CD14-positive monocyte (primary cell): Measurements from ENCODE around the gene DOK4. TPM values are rescaled to one million over a fixed set of nuclear protein-coding genes. Genes with fewer than 3 reads are reported as not detected.

Experiments used
- DNase-seq, 3 donors: peaks; one replicate each; pipeline ENCODE4 v3.0.0-alpha.2; 2011 to 2022
- H2AFZ ChIP-seq: 2 replicates; pipeline ENCODE4 v1.6.0; 2012; ENCODE audit warnings: mild to moderate bottlenecking, low read depth, low read length, inconsistent platforms; ENCODE audit not compliant: insufficient read depth, poor library complexity, severe bottlenecking
- H3K27ac ChIP-seq, 2 donors: 1 replicate in 1 of 2; 2 replicates in 1 of 2; pipeline ENCODE4 v1.5.1; 2012 to 2013; ENCODE audit warnings: low read length in 2 of 2, control low read depth in 1 of 2, inconsistent platforms in 1 of 2, low read depth in 1 of 2, mild to moderate bottlenecking in 1 of 2
- H3K27me3 ChIP-seq, 2 donors: one replicate each; pipeline versions ENCODE4 v1.6.0 to v1.6.1; 2011 to 2013; ENCODE audit warnings: low read length in 2 of 2; ENCODE audit not compliant: control insufficient read depth in 2 of 2, insufficient read depth in 2 of 2
- H3K36me3 ChIP-seq, 2 donors: replicated peaks in 1 of 2; 1 replicate in 1 of 2; 2 replicates in 1 of 2; pipeline versions ENCODE4 v1.5.1 to v1.6.1; 2012 to 2013; ENCODE audit warnings: low read length in 2 of 2, control low read depth in 1 of 2, inconsistent platforms in 1 of 2, mild to moderate bottlenecking in 1 of 2; ENCODE audit not compliant: insufficient read depth in 2 of 2, control insufficient read depth in 1 of 2
- H3K4me1 ChIP-seq, 2 donors: 1 replicate in 1 of 2; 2 replicates in 1 of 2; pipeline versions ENCODE4 v1.5.1 to v1.6.1; 2012 to 2013; ENCODE audit warnings: low read length in 2 of 2, control low read depth in 1 of 2, inconsistent platforms in 1 of 2, mild to moderate bottlenecking in 1 of 2, moderate library complexity in 1 of 2; ENCODE audit not compliant: insufficient read depth in 2 of 2, control insufficient read depth in 1 of 2
- H3K4me2 ChIP-seq: replicated peaks from 2 replicates; pipeline ENCODE3; 2012; ENCODE audit warnings: low read length, moderate library complexity, mild to moderate bottlenecking; ENCODE audit not compliant: poor library complexity, severe bottlenecking; ENCODE audit errors: extremely low read depth
- H3K4me3 ChIP-seq, 3 experiments: fragments of 200-600 bp in 1 of 3; sonication (generic) in 1 of 3; replicated peaks in 1 of 3; 1 replicate in 2 of 3; 2 replicates in 1 of 3; pipeline ENCODE4 v1.5.1; 2011 to 2013; ENCODE audit warnings: low read length in 3 of 3, mild to moderate bottlenecking in 3 of 3, control low read depth in 2 of 3, low read depth in 2 of 3, inconsistent platforms in 1 of 3, moderate library complexity in 1 of 3
- H3K79me2 ChIP-seq: 2 replicates; pipeline ENCODE4 v1.6.0; 2012; ENCODE audit warnings: mild to moderate bottlenecking, control low read depth, inconsistent platforms, low read length, moderate library complexity; ENCODE audit not compliant: insufficient read depth
- H3K9ac ChIP-seq: 2 replicates; pipeline ENCODE4 v1.6.0; 2017; ENCODE audit warnings: low read length, mild to moderate bottlenecking; ENCODE audit not compliant: insufficient read depth, poor library complexity, severe bottlenecking
- H3K9me3 ChIP-seq, 2 donors: replicated peaks in 1 of 2; 1 replicate in 1 of 2; 2 replicates in 1 of 2; pipeline versions ENCODE4 v1.5.1 to v1.6.1; 2012 to 2013; ENCODE audit warnings: low read length in 2 of 2, control low read depth in 1 of 2; ENCODE audit not compliant: control insufficient read depth in 1 of 2, insufficient read depth in 1 of 2
- H4K20me1 ChIP-seq: 2 replicates; pipeline ENCODE4 v1.6.0; 2012; ENCODE audit warnings: mild to moderate bottlenecking, low read length, control low read depth, moderate library complexity; ENCODE audit not compliant: insufficient read depth
- H3K27ac Mint-ChIP-seq, 7 donors: one replicate each; pipeline ENCODE4 v1.8.0; 2020; ENCODE audit warnings: mild to moderate bottlenecking in 7 of 7, mixed read lengths in 7 of 7, moderate library complexity in 6 of 7, inconsistent platforms in 2 of 7
- H3K27me3 Mint-ChIP-seq, 3 donors: one replicate each; pipeline ENCODE4 v1.8.0; 2021 to 2022; ENCODE audit warnings: low read depth in 3 of 3, mild to moderate bottlenecking in 3 of 3, mixed read lengths in 3 of 3, moderate library complexity in 3 of 3, inconsistent platforms in 1 of 3
- H3K36me3 Mint-ChIP-seq, 2 donors: one replicate each; pipeline ENCODE4 v1.8.0; 2020; ENCODE audit warnings: mixed read lengths in 2 of 2, inconsistent platforms in 1 of 2, mild to moderate bottlenecking in 1 of 2
- H3K4me1 Mint-ChIP-seq: one replicate; pipeline ENCODE4 v1.8.0; 2020; ENCODE audit warnings: mild to moderate bottlenecking, mixed read lengths
- H3K4me3 Mint-ChIP-seq, 2 donors: one replicate each; pipeline ENCODE4 v1.8.0; 2020; ENCODE audit warnings: mild to moderate bottlenecking in 2 of 2, mixed read lengths in 2 of 2, moderate library complexity in 1 of 2
- H3K9me3 Mint-ChIP-seq, 7 donors: one replicate each; pipeline ENCODE4 v1.8.0; 2020 to 2022; ENCODE audit warnings: mixed read lengths in 7 of 7, mild to moderate bottlenecking in 6 of 7, moderate library complexity in 6 of 7, inconsistent platforms in 2 of 7
- WGBS: methylation state at CpG from one replicate; pipeline ENCODE4 v1.1.5; 2013; ENCODE audit warnings: missing lambda C conversion rate; ENCODE audit not compliant: insufficient coverage; 5-methylcytosine and 5-hydroxymethylcytosine counted together
- intact Hi-C, 2 donors: fragments of 100-400 bp; cut with micrococcal nuclease; formaldehyde crosslinking; loops; one replicate each; pipeline versions ENCODE4 v1.15.0 to v1.15.1; 2023
- polyA plus RNA-seq, 3 donors: library from polyadenylated mRNA; depleted of rRNA in 1 of 3; unstranded in 2 of 3; stranded (reverse) in 1 of 3; fragments of 300-500 nt in 2 of 3; fragments of >200 nt in 1 of 3; fragmentation: Illumina TruSeq in 2 of 3; gene quantifications; 1 replicate in 2 of 3; 2 replicates in 1 of 3; pipeline ENCODE4 v1.2.3, GENCODE V29; 2012 to 2021
- TF ChIP-seq, protein P1 (sequence below): fragments of 200-600 bp; IDR thresholded peaks from one replicate; pipeline ENCODE4 v1.8.0; 2022; ENCODE audit warnings: antibody characterized with exemption, mild to moderate bottlenecking

Gene DOK4
- polyA plus RNA-seq, 3 donors, result 0.09 to 0.17 TPM; not detected in 1

GRCh38 chr16:57430955-57431354 is 55.3 kb downstream of the DOK4 start:
- Mint-ChIP-seq H3K27me3 (no peaks in the 10 kb centered on the region), H3K36me3 (peaks cover 84 to 98% of the 10 kb centered on the region in 2 donors)
- TF ChIP-seq, protein P1, sequence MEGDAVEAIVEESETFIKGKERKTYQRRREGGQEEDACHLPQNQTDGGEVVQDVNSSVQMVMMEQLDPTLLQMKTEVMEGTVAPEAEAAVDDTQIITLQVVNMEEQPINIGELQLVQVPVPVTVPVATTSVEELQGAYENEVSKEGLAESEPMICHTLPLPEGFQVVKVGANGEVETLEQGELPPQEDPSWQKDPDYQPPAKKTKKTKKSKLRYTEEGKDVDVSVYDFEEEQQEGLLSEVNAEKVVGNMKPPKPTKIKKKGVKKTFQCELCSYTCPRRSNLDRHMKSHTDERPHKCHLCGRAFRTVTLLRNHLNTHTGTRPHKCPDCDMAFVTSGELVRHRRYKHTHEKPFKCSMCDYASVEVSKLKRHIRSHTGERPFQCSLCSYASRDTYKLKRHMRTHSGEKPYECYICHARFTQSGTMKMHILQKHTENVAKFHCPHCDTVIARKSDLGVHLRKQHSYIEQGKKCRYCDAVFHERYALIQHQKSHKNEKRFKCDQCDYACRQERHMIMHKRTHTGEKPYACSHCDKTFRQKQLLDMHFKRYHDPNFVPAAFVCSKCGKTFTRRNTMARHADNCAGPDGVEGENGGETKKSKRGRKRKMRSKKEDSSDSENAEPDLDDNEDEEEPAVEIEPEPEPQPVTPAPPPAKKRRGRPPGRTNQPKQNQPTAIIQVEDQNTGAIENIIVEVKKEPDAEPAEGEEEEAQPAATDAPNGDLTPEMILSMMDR, result no peak

GRCh38 chr16:57427824-57428223 is 58.5 kb downstream of the DOK4 start:
- H3K36me3 ChIP-seq, result peaks cover 52 to 65% of the 10 kb centered on the region in 2 donors
- no peak overlapping the region for H3K4me3 ChIP-seq
- H3K9me3 ChIP-seq, result no peaks in the 10 kb centered on the region
- H3K27ac Mint-ChIP-seq, result no peak overlapping the region
- DNase-seq, result no peak
- no peak overlapping the region for H2AFZ ChIP-seq
- no peak overlapping the region for H3K9ac ChIP-seq
- no peaks in the 10 kb centered on the region for H3K79me2 ChIP-seq
- intact Hi-C loops, result no loop called here
- H3K27me3 Mint-ChIP-seq, result no peaks in the 10 kb centered on the region
- H3K4me3 Mint-ChIP-seq, result no peak overlapping the region
- no peaks in the 10 kb centered on the region for H3K27me3 ChIP-seq
- no peak overlapping the region for H3K4me2 ChIP-seq
- no peaks in the 10 kb centered on the region for H3K4me1 ChIP-seq
- no peak overlapping the region for H3K27ac ChIP-seq
- TF ChIP-seq, protein P1, result no peak
- no peaks in the 10 kb centered on the region for H3K9me3 Mint-ChIP-seq
- no peaks in the 10 kb centered on the region for H3K4me1 Mint-ChIP-seq
- no peaks in the 10 kb centered on the region for H4K20me1 ChIP-seq
- peaks cover 55 to 68% of the 10 kb centered on the region in 2 donors for H3K36me3 Mint-ChIP-seq

More at GRCh38 chr16:57430955-57431354, 55.3 kb downstream of the DOK4 start:
- Histone ChIP-seq H3K27me3 (no peaks in the 10 kb centered on the region), H3K4me2 (no peak overlapping the region), H4K20me1 (no peaks in the 10 kb centered on the region), H3K27ac (no peak overlapping the region), H3K36me3 (peaks cover 84 to 96% of the 10 kb centered on the region in 2 donors), H3K4me3 (no peak overlapping the region), H3K9me3 (no peaks in the 10 kb centered on the region), H3K9ac (no peak overlapping the region), H3K79me2 (no peaks in the 10 kb centered on the region), H2AFZ (no peak overlapping the region), H3K4me1 (no peaks in the 10 kb centered on the region)
- 92% methylated on average over 3 of the region's 5 CpGs for WGBS
- Mint-ChIP-seq H3K27ac (peak overlapping the region in 2 of 7 donors; percentile 37 to 64), H3K9me3 (no peaks in the 10 kb centered on the region), H3K4me3 (no peak overlapping the region), H3K4me1 (no peaks in the 10 kb centered on the region)
- intact Hi-C loops, result no loop called here
- no peak for DNase-seq
